Astrocyte of the spinal cord (primary cell): ENCODE results near the gene PRKCA.

ENCODE experiments used
- DNase-seq: peaks from one replicate; pipeline ENCODE4 v3.0.0; 2011; ENCODE audit warnings: low read depth, low spot score
- H3K4me3 ChIP-seq: 2 replicates; pipeline ENCODE4 v1.5.1; 2011; ENCODE audit warnings: low read depth, mild to moderate bottlenecking, low read length, moderate library complexity
- CTCF ChIP-seq: IDR thresholded peaks from 2 replicates; pipeline ENCODE4 v1.5.1; 2012; ENCODE audit warnings: low read depth, mild to moderate bottlenecking, low read length, inconsistent platforms
- in situ Hi-C: cut with HindIII; loops from 2 replicates; pipeline ENCODE4 v1.10.0; 2017; ENCODE audit warnings: low sequenced_read_pairs

Gene PRKCA

GRCh38 chr17:66813296-66813695 is 510.9 kb downstream of the PRKCA start:
- in situ Hi-C loops = no loop called here
- H3K4me3 ChIP-seq = no peak overlapping the region
- no peak for TF ChIP-seq CTCF
- DNase-seq = no peak

- TF ChIP-seq CTCF = no peak
- no peak for DNase-seq
- no peak overlapping the region for H3K4me3 ChIP-seq
- in situ Hi-C loops = no loop called here
Observed at GRCh38 chr17:66814026-66814425, 511.6 kb downstream of the PRKCA start.

- no peak for TF ChIP-seq CTCF
Observed at GRCh38 chr17:66814570-66814969, 512.2 kb downstream of the PRKCA start.

GRCh38 chr17:66817750-66818149 is 515.3 kb downstream of the PRKCA start:
- DNase-seq = no peak
- TF ChIP-seq CTCF = no peak
- H3K4me3 ChIP-seq = no peak overlapping the region
- in situ Hi-C loops = no loop called here

More at GRCh38 chr17:66814570-66814969, 512.2 kb downstream of the PRKCA start:
- no peak for DNase-seq
- no peak overlapping the region for H3K4me3 ChIP-seq
- in situ Hi-C loops = no loop called here

- in situ Hi-C loops = no loop called here
- no peak for TF ChIP-seq CTCF
- no peak overlapping the region for H3K4me3 ChIP-seq
- no peak for DNase-seq
Observed at GRCh38 chr17:66819466-66819865, 517.1 kb downstream of the PRKCA start.

GRCh38 chr17:66822009-66822408 is 519.6 kb downstream of the PRKCA start:
- no peak for DNase-seq
- no peak overlapping the region for H3K4me3 ChIP-seq
- TF ChIP-seq CTCF = no peak
- in situ Hi-C loops = no loop called here

GRCh38 chr17:66826856-66827255 is 524.4 kb downstream of the PRKCA start:
- H3K4me3 ChIP-seq = no peak overlapping the region
- in situ Hi-C loops = no loop called here

More at GRCh38 chr17:66826856-66827255, 524.4 kb downstream of the PRKCA start:
- DNase-seq = no peak
- TF ChIP-seq CTCF = no peak
